Measurements from ENCODE around the gene OR5P2. TPM values are rescaled to one million over a fixed set of nuclear protein-coding genes. Genes with fewer than 3 reads are reported as not detected.

The OR5P2 gene
- total RNA-seq (2021; ENCODE audit: unreplicated experiment) (not detected), Bru-seq, nascent RNA (not detected), BruChase-seq, experiment 1, labeled RNA remaining after a 2-hour chase (percentile 21 among the genes with signal in this experiment), BruChase-seq, experiment 2, labeled RNA remaining after a 6-hour chase (not detected)
- not detected for polyA plus RNA-seq (2012; ENCODE audit: insufficient read length)
- long read RNA-seq: 0 reads

DNA sequence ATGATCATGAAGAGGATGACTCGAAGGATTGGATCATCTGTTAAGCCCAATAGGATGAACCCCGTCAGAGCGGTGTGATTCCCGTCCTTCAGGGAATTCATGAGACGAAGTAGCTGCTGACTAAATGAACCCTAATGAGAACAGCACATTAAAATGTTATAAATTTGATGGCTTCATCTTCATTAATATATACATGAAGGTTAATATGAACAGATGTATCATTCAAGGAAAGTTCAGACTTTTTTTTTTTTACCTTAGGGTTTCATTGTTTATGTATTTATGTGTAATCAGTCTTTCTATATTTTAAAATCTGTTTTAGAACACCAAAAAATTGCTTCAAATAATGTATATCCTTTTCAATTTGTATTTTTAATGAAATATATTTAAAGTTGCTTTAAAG is at the start of gene OR5P2:
OR5P2 (minus strand) TSS at position 101 of the 400 bp plus-strand sequence; CDS start at position 101, 0 bp downstream.
- TF ChIP-seq POLR2AphosphoS5 (IDR thresholded peaks at IDR 0.05; ENCODE audit: low read depth, low read length) (no peak), TCF7L2 (IDR thresholded peaks at IDR 0.05; ENCODE audit: low read depth, low read length) (no peak), SIN3A (IDR thresholded peaks at IDR 0.05; ENCODE audit: borderline replicate concordance, insufficient read depth, low read depth, low read length) (no peak), CTCF (IDR thresholded peaks at IDR 0.05) (no peak)
- TF ChIP-seq, protein P1, sequence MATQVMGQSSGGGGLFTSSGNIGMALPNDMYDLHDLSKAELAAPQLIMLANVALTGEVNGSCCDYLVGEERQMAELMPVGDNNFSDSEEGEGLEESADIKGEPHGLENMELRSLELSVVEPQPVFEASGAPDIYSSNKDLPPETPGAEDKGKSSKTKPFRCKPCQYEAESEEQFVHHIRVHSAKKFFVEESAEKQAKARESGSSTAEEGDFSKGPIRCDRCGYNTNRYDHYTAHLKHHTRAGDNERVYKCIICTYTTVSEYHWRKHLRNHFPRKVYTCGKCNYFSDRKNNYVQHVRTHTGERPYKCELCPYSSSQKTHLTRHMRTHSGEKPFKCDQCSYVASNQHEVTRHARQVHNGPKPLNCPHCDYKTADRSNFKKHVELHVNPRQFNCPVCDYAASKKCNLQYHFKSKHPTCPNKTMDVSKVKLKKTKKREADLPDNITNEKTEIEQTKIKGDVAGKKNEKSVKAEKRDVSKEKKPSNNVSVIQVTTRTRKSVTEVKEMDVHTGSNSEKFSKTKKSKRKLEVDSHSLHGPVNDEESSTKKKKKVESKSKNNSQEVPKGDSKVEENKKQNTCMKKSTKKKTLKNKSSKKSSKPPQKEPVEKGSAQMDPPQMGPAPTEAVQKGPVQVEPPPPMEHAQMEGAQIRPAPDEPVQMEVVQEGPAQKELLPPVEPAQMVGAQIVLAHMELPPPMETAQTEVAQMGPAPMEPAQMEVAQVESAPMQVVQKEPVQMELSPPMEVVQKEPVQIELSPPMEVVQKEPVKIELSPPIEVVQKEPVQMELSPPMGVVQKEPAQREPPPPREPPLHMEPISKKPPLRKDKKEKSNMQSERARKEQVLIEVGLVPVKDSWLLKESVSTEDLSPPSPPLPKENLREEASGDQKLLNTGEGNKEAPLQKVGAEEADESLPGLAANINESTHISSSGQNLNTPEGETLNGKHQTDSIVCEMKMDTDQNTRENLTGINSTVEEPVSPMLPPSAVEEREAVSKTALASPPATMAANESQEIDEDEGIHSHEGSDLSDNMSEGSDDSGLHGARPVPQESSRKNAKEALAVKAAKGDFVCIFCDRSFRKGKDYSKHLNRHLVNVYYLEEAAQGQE (IDR thresholded peaks at IDR 0.05; ENCODE audit: insufficient read depth in 1 of 2, low read depth in 2 of 2, low read length in 1 of 2): no peak

GRCh38 chr11:7846003-7846402 is 49.3 kb upstream of the OR5P2 start:
- Histone ChIP-seq H3K36me3 (ENCODE audit: control insufficient read depth, insufficient read depth, low read length) (no peaks in the 10 kb centered on the region), H3K4me1 (ENCODE audit: control insufficient read depth, insufficient read depth, low read length) (no peaks in the 10 kb centered on the region), H3K4me3 (ENCODE audit: low read depth in 2 of 2, low read length in 2 of 2) (no peak overlapping the region), H3K27me3 (ENCODE audit: control insufficient read depth, insufficient read depth, low read length) (no peaks in the 10 kb centered on the region), H3K9me3 (ENCODE audit: control insufficient read depth, insufficient read depth, low read depth, low read length) (no peaks in the 10 kb centered on the region), H3K27ac (ENCODE audit: low read length) (no peak overlapping the region)
- ChIA-PET POLR2A (no interaction called here), CTCF (no interaction called here)
- no TSS peak for BruUV-seq (replicated peaks)
- DNase-seq (ENCODE audit: low read depth, low spot score) (peak; percentile 20), ATAC-seq (peak; percentile 69; the same call in 1 of the 2 replicates)
- in situ Hi-C loops (cut with HindIII; ENCODE audit: low pct_unique_long_range_greater_than_20kb, low sequenced_read_pairs): no loop called here
- intact Hi-C loops (cut with micrococcal nuclease; ENCODE audit: unreplicated experiment): no loop called here
- TF ChIP-seq SIN3A (IDR thresholded peaks at IDR 0.05; ENCODE audit: borderline replicate concordance, insufficient read depth, low read depth, low read length) (no peak), CTCF (IDR thresholded peaks at IDR 0.05) (no peak), POLR2AphosphoS5 (IDR thresholded peaks at IDR 0.05; ENCODE audit: low read depth, low read length) (no peak), TCF7L2 (IDR thresholded peaks at IDR 0.05; ENCODE audit: low read depth, low read length) (no peak)
- TF ChIP-seq, protein P1 (IDR thresholded peaks at IDR 0.05; ENCODE audit: insufficient read depth in 1 of 2, low read depth in 2 of 2, low read length in 1 of 2): no peak

More for the DNA sequence above, at the start of gene OR5P2:
- ChIA-PET POLR2A (no interaction called here), CTCF (no interaction called here)
- no peak for DNase-seq (ENCODE audit: low read depth, low spot score)
- ATAC-seq: no peak
- Histone ChIP-seq H3K27ac (ENCODE audit: low read length) (no peak within 1 kb of the TSS), H3K4me3 (ENCODE audit: low read depth in 2 of 2, low read length in 2 of 2) (no peak within 1 kb of the TSS), H3K27me3 (ENCODE audit: control insufficient read depth, insufficient read depth, low read length) (no peaks in the 10 kb centered on the region), H3K4me1 (ENCODE audit: control insufficient read depth, insufficient read depth, low read length) (no peaks in the 10 kb centered on the region), H3K36me3 (ENCODE audit: control insufficient read depth, insufficient read depth, low read length) (no peaks in the 10 kb centered on the region), H3K9me3 (ENCODE audit: control insufficient read depth, insufficient read depth, low read depth, low read length) (no peaks in the 10 kb centered on the region)
- in situ Hi-C loops (cut with HindIII; ENCODE audit: low pct_unique_long_range_greater_than_20kb, low sequenced_read_pairs) (no loop called here), intact Hi-C loops (cut with micrococcal nuclease; ENCODE audit: unreplicated experiment) (no loop called here)
- BruUV-seq (replicated peaks): no TSS peak

Measured in Panc1 (cell line).